A549 (cell line): ENCODE data around the gene ITGA7. TPM values are rescaled to one million over a fixed set of nuclear protein-coding genes. Genes with fewer than 3 reads are reported as not detected.
A peak's percentile ranks its signal among the peaks of the same experiment; 100 is the strongest.

Experiments
- ATAC-seq, 2 experiments: fragments of 200-7000 bp in 1 of 2; fragments of >200 bp in 1 of 2; cut with Nextera tagmentation in 1 of 2; cut with Tn5 transposase in 1 of 2; 3 replicates each; pipeline versions ENCODE4 v1.8.0 to v1.9.1; 2018 to 2020; ENCODE audit warnings: mild to moderate bottlenecking in 1 of 2, moderate library complexity in 1 of 2
- CTCF ChIA-PET: fragments of 300-600 bp; sonication (Branson Sonifier 250); formaldehyde crosslinking; extraction: SDS; loops from one replicate; lab custom pipeline; 2021; ENCODE audit warnings: antibody characterized with exemption, inconsistent platforms; lab: Yijun Ruan, JAX
- POLR2A ChIA-PET: fragments of 350-600 bp; formaldehyde crosslinking; extraction: SDS; loops from one replicate; lab custom pipeline; 2021; ENCODE audit warnings: antibody characterized with exemption, inconsistent platforms; lab: Yijun Ruan, JAX
- DNase-seq, 2 experiments: peaks; one replicate each; pipeline versions ENCODE4 v3.0.0 to v3.0.0-alpha.2; 2011 to 2016; ENCODE audit warnings: low read depth in 1 of 2, low spot score in 1 of 2
- FAIRE-seq: peaks from 2 replicates; lab custom pipeline; 2011; peaks lifted over from hg19 to GRCh38; lab: Jason Lieb, UNC
- H3K27ac ChIP-seq, 2 experiments: fragments of >200 bp; sonication (Bioruptor Twin); formaldehyde crosslinking; 3 replicates each; pipeline ENCODE4 v1.5.1; 2016 to 2017
- H3K4me1 ChIP-seq: fragments of >200 bp; sonication (Bioruptor Twin); formaldehyde crosslinking; 3 replicates; pipeline ENCODE4 v1.6.1; 2016
- H3K4me2 ChIP-seq: fragments of >200 bp; sonication (Bioruptor Twin); formaldehyde crosslinking; 3 replicates; pipeline ENCODE4 v1.6.1; 2016
- H3K4me3 ChIP-seq: fragments of >200 bp; sonication (Bioruptor Twin); formaldehyde crosslinking; 3 replicates; pipeline ENCODE4 v1.5.1; 2016
- H3K9me3 ChIP-seq: fragments of >200 bp; sonication (Bioruptor Twin); formaldehyde crosslinking; 3 replicates; pipeline ENCODE4 v1.6.1; 2016
- BHLHE40 ChIP-seq: IDR thresholded peaks from 2 replicates; pipeline ENCODE4 v1.6.1; 2012; ENCODE audit warnings: low read depth, low read length, inconsistent platforms
- CBX2 ChIP-seq: fragments of 200-600 bp; sonication (generic); IDR thresholded peaks from 2 replicates; pipeline ENCODE4 v1.6.1; 2016; ENCODE audit warnings: low read depth, mild to moderate bottlenecking, borderline replicate concordance
- CEBPB ChIP-seq, 2 experiments: fragments of >200 bp in 1 of 2; sonication (Bioruptor Twin) in 1 of 2; formaldehyde crosslinking in 1 of 2; IDR thresholded peaks; 2 replicates each; pipeline ENCODE4 v1.6.1; 2012 to 2016
- CHD2 ChIP-seq: fragments of 150-350 bp; IDR thresholded peaks from 2 replicates; pipeline ENCODE4 v1.6.1; 2014; ENCODE audit warnings: low read length; ENCODE audit not compliant: partially characterized antibody
- EHF ChIP-seq: fragments of 250-450 bp; sonication (Bioruptor Pico); IDR thresholded peaks from 2 replicates; pipeline ENCODE4 v1.5.0; 2020; ENCODE audit warnings: mild to moderate bottlenecking
- EP300 ChIP-seq, 2 experiments: fragments of >200 bp; sonication (Bioruptor Twin); formaldehyde crosslinking; IDR thresholded peaks; 2 replicates in 1 of 2; 3 replicates in 1 of 2; pipeline ENCODE4 v1.6.1; 2016 to 2017
- FOSB ChIP-seq: fragments of 250-450 bp; sonication (Bioruptor Pico); IDR thresholded peaks from 2 replicates; pipeline ENCODE4 v1.5.0; 2020; ENCODE audit warnings: mild to moderate bottlenecking, moderate library complexity
- FOSL2 ChIP-seq, 2 experiments: fragments of 450-650 bp in 1 of 2; fragments of >200 bp in 1 of 2; sonication (Bioruptor Twin) in 1 of 2; formaldehyde crosslinking; IDR thresholded peaks; 2 replicates each; pipeline versions ENCODE4 v1.5.0 to v1.6.1; 2016 to 2020; ENCODE audit warnings: mild to moderate bottlenecking in 1 of 2, moderate library complexity in 1 of 2
- HOXB5 ChIP-seq: fragments of 250-450 bp; sonication (Bioruptor Pico); IDR thresholded peaks from 2 replicates; pipeline ENCODE4 v1.5.0; 2020; ENCODE audit warnings: mild to moderate bottlenecking, moderate library complexity
- JUN ChIP-seq, 2 experiments: fragments of >200 bp; sonication (Bioruptor Twin); formaldehyde crosslinking; IDR thresholded peaks; 2 replicates in 1 of 2; 3 replicates in 1 of 2; pipeline ENCODE4 v1.6.1; 2016 to 2017
- JUNB ChIP-seq: fragments of >200 bp; sonication (Bioruptor Twin); formaldehyde crosslinking; IDR thresholded peaks from 2 replicates; pipeline ENCODE4 v1.6.1; 2016
- MYC ChIP-seq: IDR thresholded peaks from 2 replicates; pipeline ENCODE4 v1.6.1; 2012; ENCODE audit warnings: mild to moderate bottlenecking, inconsistent platforms, low read length, improper control_type of control experiment, borderline replicate concordance
- NR3C1 ChIP-seq: fragments of >200 bp; sonication (Bioruptor Twin); formaldehyde crosslinking; IDR thresholded peaks from 3 replicates; pipeline ENCODE4 v1.6.1; 2017
- PHF8 ChIP-seq: fragments of 200-600 bp; sonication (generic); IDR thresholded peaks from 2 replicates; pipeline ENCODE4 v1.6.1; 2016; ENCODE audit warnings: low read depth, mild to moderate bottlenecking, antibody characterized with exemption, moderate library complexity, borderline replicate concordance
- POLR2A ChIP-seq: IDR thresholded peaks from 2 replicates; pipeline ENCODE4 v1.6.1; 2012; ENCODE audit warnings: mild to moderate bottlenecking, low read length
- POLR2AphosphoS2 ChIP-seq: conservative IDR thresholded peaks from 2 replicates; pipeline ENCODE4 v1.6.1; 2012; ENCODE audit warnings: low read length, improper control_type of control experiment, inconsistent platforms
- RAD21 ChIP-seq, 2 experiments: fragments of >200 bp in 1 of 2; sonication (Bioruptor Twin) in 1 of 2; formaldehyde crosslinking in 1 of 2; IDR thresholded peaks in 1 of 2; conservative IDR thresholded peaks in 1 of 2; 2 replicates in 1 of 2; 3 replicates in 1 of 2; pipeline ENCODE4 v1.6.1; 2012 to 2018; ENCODE audit warnings: inconsistent platforms in 1 of 2
- RARB ChIP-seq: fragments of 250-450 bp; sonication (Bioruptor Pico); IDR thresholded peaks from 2 replicates; pipeline ENCODE4 v1.8.0; 2021; ENCODE audit warnings: mild to moderate bottlenecking, moderate library complexity
- ZNF302 ChIP-seq: fragments of 250-450 bp; sonication (Bioruptor Pico); IDR thresholded peaks from 2 replicates; pipeline ENCODE4 v1.9.0; 2021; ENCODE audit warnings: inconsistent platforms, mild to moderate bottlenecking, moderate library complexity
- WGBS: methylation state at CpG from one replicate; pipeline ENCODE4 v1.1.6; 2017; ENCODE audit errors: missing lambda C conversion rate; 5-methylcytosine and 5-hydroxymethylcytosine counted together
- polyA plus RNA-seq, 4 experiments: library from polyadenylated mRNA; depleted of rRNA in 3 of 4; stranded (reverse); fragments of >200 nt; fragmentation: RNase III in 1 of 4; extraction: RNeasy Plus Mini Kit Qiagen cat#74134 plus additional on column Dnase treatment in 1 of 4; gene quantifications; 2 replicates in 3 of 4; 3 replicates in 1 of 4; pipeline ENCODE4 v1.2.3, GENCODE V29; 2011 to 2017
- TF ChIP-seq, protein P1 (sequence below): fragments of 450-650 bp; IDR thresholded peaks from 2 replicates; pipeline ENCODE4 v1.6.1; 2014; ENCODE audit warnings: antibody characterized with exemption
- TF ChIP-seq, protein P2 (sequence below): fragments of >200 bp; sonication (Bioruptor Twin); formaldehyde crosslinking; IDR thresholded peaks from 3 replicates; pipeline ENCODE4 v1.5.1; 2016
- TF ChIP-seq, protein P3 (sequence below): IDR thresholded peaks from 2 replicates; pipeline ENCODE4 v1.6.1; 2012
- TF ChIP-seq, protein P4 (sequence below): fragments of 250-450 bp; sonication (Bioruptor Pico); IDR thresholded peaks from 2 replicates; pipeline ENCODE4 v1.5.0; 2021; ENCODE audit warnings: mild to moderate bottlenecking, moderate library complexity, borderline replicate concordance

ITGA7 gene
- polyA plus RNA-seq, 2 of the 4 experiments (the other 2 are of a cell fraction), result 1.4 to 1.9 TPM

DNA sequence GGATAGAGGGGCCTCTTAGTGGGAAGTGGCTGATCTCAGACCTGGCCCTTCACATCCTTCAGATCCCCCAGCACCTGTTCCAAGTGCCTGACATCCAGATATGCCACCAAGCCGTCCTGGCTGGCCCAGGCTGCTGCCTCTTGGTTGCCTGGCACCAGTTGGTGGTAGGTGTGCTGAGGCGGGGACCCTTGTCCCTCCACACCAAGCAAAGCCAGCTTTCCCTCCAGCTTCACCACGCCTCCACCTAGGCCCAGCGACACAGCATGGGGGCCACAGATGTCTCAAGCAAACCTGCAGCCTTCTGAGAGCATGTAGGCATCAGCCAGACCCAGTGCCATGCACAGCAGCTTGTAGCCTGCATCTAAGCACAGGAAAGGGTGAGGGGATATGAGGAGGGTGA, 24.6 kb upstream of the ITGA7 start:
- ChIA-PET POLR2A (no interaction called here), CTCF (interaction anchor here (11.7 kb wide), 1 partner anchor 12 kb away, joined by 139 read pairs; the partner anchor contains the start of genes BLOC1S1 and RDH5)
- ATAC-seq (no peak), DNase-seq (no peak), FAIRE-seq (no peak)
- Histone ChIP-seq H3K4me2 (no peak overlapping the region), H3K4me1 (peaks cover 12% of the 10 kb centered on the region), H3K4me3 (no peak overlapping the region), H3K27ac (no peak overlapping the region), H3K9me3 (no peaks in the 10 kb centered on the region)
- no peak for TF ChIP-seq RAD21 (conservative IDR thresholded peaks at IDR 0.05 in 1 of 2, IDR thresholded peaks at IDR 0.05 in 1 of 2)
- TF ChIP-seq PHF8, result no peak
- no peak for TF ChIP-seq CHD2
- no peak for TF ChIP-seq JUNB
- TF ChIP-seq FOSB, result no peak
- TF ChIP-seq, protein P1, sequence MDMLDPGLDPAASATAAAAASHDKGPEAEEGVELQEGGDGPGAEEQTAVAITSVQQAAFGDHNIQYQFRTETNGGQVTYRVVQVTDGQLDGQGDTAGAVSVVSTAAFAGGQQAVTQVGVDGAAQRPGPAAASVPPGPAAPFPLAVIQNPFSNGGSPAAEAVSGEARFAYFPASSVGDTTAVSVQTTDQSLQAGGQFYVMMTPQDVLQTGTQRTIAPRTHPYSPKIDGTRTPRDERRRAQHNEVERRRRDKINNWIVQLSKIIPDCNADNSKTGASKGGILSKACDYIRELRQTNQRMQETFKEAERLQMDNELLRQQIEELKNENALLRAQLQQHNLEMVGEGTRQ, result no peak
- TF ChIP-seq EHF, result no peak
- WGBS, result 86% methylated on average over 3 of the region's 4 CpGs

DNA sequence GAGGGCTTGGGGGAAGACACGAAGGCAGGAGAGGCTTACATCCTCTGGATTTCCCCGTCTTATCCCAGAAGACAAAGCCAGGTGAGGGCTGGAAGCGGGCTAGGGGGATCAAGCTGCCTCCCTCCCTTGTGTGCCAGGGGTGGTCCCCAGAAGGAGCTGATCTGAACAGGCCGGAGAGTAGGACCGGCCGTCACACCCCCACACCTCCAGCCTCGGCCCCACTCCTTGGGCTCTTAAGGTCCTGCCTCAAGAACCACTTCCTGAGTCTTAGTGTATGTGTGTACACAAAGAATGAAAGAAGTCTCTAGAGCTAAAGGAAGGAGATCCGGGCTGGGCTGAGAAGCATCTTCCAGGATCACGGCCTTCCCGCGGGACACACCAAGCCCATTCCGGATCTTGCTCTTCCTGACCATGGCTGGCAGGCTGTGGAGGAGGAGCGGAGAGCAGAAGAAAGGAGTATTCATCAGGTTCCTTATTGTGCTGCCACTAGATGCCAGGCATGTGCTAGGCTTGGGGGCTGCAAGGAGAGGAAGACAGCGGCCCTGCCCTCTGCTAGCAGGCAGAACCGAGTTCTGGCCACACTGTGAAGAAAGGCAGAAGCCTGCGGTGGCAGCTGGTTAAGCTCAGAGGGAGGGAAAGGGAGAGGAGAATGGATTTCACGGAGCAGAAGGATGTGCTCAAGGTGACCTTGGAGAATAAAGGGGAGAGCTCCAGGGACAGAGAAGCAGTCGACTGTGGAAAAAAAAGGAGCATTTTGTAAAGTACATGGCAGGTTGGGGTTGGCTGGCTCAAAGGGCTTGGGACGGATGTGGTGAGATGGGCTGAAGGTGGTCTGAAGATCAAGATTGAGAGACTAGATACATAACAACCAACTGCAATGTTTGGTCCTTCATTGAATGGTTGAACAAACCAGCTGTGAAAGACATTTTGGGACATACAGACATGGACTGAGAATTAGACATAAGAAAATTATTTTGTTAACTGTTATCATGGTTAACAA, 22.4 kb upstream of the ITGA7 start:
- peak; percentile 5 to 35; a peak in 4 of 6 replicates for ATAC-seq
- WGBS, result 40% methylated on average over 17 of the region's 19 CpGs
- peak in 1 of 2 experiments; percentile 48 for DNase-seq
- H3K9me3 ChIP-seq, result no peaks in the 10 kb centered on the region
- H3K4me2 ChIP-seq, result peak overlapping the region; percentile 98
- H3K4me1 ChIP-seq, result peaks cover 25% of the 10 kb centered on the region
- H3K4me3 ChIP-seq, result peak overlapping the region; percentile 76
- TF ChIP-seq EP300 (IDR thresholded peaks at IDR 0.05) (no peak), POLR2AphosphoS2 (0 out of 2 replicates have a peak, but pooled peaks have one; percentile 48), CEBPB (IDR thresholded peaks at IDR 0.05) (no peak), FOSL2 (IDR thresholded peaks at IDR 0.05) (no peak), FOSL2 (CRISPR knock-in tag; IDR thresholded peaks at IDR 0.05) (no peak), EHF (no peak)
- TF ChIP-seq, protein P2, sequence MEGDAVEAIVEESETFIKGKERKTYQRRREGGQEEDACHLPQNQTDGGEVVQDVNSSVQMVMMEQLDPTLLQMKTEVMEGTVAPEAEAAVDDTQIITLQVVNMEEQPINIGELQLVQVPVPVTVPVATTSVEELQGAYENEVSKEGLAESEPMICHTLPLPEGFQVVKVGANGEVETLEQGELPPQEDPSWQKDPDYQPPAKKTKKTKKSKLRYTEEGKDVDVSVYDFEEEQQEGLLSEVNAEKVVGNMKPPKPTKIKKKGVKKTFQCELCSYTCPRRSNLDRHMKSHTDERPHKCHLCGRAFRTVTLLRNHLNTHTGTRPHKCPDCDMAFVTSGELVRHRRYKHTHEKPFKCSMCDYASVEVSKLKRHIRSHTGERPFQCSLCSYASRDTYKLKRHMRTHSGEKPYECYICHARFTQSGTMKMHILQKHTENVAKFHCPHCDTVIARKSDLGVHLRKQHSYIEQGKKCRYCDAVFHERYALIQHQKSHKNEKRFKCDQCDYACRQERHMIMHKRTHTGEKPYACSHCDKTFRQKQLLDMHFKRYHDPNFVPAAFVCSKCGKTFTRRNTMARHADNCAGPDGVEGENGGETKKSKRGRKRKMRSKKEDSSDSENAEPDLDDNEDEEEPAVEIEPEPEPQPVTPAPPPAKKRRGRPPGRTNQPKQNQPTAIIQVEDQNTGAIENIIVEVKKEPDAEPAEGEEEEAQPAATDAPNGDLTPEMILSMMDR, result 0 out of 3 replicates have a peak, but pooled peaks have one; percentile 6
- ChIA-PET CTCF (interaction anchor here (1.0 to 3.9 kb wide), 7 partner anchors 8 to 67 kb away, joined by 3 to 58 read pairs (median 4); partner anchors contain the start of genes GDF11 and RDH5), POLR2A (interaction anchor here (1.0 to 2.4 kb wide), 8 partner anchors 8 to 244 kb away, joined by 3 to 18 read pairs (median 7); partner anchors contain the start of genes BLOC1S1, DNAJC14, ORMDL2 and PYM1)
- peak overlapping the region; percentile 97 for H3K27ac ChIP-seq
- no peak for FAIRE-seq

DNA sequence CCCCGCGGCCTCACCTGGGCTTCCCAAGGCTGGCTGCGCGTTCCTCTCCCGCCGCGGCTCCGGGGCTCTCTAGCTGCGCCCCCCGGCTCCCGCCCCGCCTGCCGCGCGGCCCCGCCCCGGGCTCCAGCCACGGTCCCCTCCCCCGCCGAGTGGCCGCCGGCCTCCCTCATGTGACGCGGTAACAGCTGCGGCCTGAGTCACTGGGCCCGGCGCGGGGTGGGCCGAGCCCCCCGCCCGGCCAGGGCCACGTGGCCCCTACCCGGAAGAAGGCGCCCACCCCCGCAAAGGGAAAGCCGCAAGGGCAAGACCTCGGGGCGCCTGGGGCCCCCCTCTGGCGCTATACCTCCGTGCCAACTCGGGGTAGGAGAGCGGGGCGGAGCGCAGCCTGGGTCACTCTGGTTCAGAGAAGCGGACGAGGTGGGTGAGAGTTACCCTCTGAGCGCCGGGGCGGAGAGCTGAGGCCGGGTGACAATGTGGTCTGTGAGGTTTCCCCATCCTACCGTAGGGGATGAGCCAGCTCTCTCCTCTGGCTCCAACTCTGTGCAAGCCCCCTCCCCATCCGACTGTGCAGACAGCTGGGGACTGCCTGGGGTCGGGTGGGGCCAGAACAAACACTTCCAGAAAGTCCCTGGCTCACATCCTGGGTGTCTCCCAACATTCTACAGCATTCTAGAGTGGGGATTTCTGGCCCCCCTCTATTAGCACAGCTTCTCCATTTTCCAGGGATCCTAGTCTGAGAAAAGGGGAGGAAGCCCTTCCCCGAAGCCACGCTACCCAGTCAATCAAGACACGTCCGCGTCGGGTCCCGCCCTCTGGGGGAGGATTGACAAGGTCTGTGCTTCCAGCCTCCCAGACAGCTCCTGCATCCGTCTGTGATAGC, 21.5 kb upstream of the ITGA7 start, which contains the start of gene CD63:
Gene CD63, minus strand, starts transcription at position 71 of the 880 bp plus-strand sequence. CDS start 668 bp downstream, outside the sequence.
- Histone ChIP-seq H3K4me1 (peaks cover 34% of the 10 kb centered on the region), H3K9me3 (no peaks in the 10 kb centered on the region), H3K27ac (peak within 1 kb of the TSS; percentile 97), H3K4me3 (peak within 1 kb of the TSS; percentile 76), H3K4me2 (peak within 1 kb of the TSS; percentile 98)
- peak; percentile 78 to 87 for ATAC-seq
- 1% methylated on average over 18 of the region's 61 CpGs for WGBS
- peak; percentile 77 for FAIRE-seq
- ChIA-PET POLR2A (interaction anchor here (0.9 to 2.4 kb wide), 9 partner anchors 9 to 245 kb away, joined by 3 to 18 read pairs (median 7); partner anchors contain the start of genes BLOC1S1, DNAJC14, ORMDL2 and RAB5B), CTCF (interaction anchor here (1.0 to 3.9 kb wide), 8 partner anchors 9 to 211 kb away, joined by 3 to 58 read pairs (median 4); partner anchors contain the start of genes GDF11 and RDH5)
- DNase-seq, result peak; percentile 91 to 98
- TF ChIP-seq JUN (IDR thresholded peaks at IDR 0.05) (peak; percentile 56 to 81; a peak in 3 of 5 replicates), POLR2A (peak; percentile 46), CBX2 (no peak), ZNF302 (no peak), RARB (CRISPR knock-in tag) (no peak), MYC (peak; percentile 99), BHLHE40 (0 out of 2 replicates have a peak, but pooled peaks have one; percentile 10), NR3C1 (no peak), HOXB5 (CRISPR knock-in tag) (peak; percentile 11; the same call in 1 of the 2 replicates), FOSL2 (IDR thresholded peaks at IDR 0.05) (peak; percentile 58), FOSL2 (CRISPR knock-in tag; IDR thresholded peaks at IDR 0.05) (peak; percentile 96)
- TF ChIP-seq, protein P3, sequence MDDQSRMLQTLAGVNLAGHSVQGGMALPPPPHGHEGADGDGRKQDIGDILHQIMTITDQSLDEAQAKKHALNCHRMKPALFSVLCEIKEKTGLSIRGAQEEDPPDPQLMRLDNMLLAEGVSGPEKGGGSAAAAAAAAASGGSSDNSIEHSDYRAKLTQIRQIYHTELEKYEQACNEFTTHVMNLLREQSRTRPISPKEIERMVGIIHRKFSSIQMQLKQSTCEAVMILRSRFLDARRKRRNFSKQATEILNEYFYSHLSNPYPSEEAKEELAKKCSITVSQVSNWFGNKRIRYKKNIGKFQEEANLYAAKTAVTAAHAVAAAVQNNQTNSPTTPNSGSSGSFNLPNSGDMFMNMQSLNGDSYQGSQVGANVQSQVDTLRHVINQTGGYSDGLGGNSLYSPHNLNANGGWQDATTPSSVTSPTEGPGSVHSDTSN, result peak; percentile 90
- TF ChIP-seq, protein P4, sequence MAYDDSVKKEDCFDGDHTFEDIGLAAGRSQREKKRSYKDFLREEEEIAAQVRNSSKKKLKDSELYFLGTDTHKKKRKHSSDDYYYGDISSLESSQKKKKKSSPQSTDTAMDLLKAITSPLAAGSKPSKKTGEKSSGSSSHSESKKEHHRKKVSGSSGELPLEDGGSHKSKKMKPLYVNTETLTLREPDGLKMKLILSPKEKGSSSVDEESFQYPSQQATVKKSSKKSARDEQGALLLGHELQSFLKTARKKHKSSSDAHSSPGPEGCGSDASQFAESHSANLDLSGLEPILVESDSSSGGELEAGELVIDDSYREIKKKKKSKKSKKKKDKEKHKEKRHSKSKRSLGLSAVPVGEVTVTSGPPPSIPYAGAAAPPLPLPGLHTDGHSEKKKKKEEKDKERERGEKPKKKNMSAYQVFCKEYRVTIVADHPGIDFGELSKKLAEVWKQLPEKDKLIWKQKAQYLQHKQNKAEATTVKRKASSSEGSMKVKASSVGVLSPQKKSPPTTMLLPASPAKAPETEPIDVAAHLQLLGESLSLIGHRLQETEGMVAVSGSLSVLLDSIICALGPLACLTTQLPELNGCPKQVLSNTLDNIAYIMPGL, result 0 out of 2 replicates have a peak, but pooled peaks have one; percentile 15
